EL (cell line): ENCODE results near the gene EDEM2.
"Not testable (repeated sequence)": the region's sequence is repeated elsewhere in the genome, so short reads cannot be mapped to it uniquely, and the experiment has no call there.

ENCODE experiments used
- DNase-seq: peaks from one replicate; pipeline ENCODE4 v3.0.0-alpha.2; 2016

The EDEM2 gene, protein sequence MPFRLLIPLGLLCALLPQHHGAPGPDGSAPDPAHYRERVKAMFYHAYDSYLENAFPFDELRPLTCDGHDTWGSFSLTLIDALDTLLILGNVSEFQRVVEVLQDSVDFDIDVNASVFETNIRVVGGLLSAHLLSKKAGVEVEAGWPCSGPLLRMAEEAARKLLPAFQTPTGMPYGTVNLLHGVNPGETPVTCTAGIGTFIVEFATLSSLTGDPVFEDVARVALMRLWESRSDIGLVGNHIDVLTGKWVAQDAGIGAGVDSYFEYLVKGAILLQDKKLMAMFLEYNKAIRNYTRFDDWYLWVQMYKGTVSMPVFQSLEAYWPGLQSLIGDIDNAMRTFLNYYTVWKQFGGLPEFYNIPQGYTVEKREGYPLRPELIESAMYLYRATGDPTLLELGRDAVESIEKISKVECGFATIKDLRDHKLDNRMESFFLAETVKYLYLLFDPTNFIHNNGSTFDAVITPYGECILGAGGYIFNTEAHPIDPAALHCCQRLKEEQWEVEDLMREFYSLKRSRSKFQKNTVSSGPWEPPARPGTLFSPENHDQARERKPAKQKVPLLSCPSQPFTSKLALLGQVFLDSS

GRCh38 chr20:35146920-35147574 is at the start of gene EDEM2:
EDEM2 (minus strand) TSS chr20:35147336; CDS start chr20:35147258, 78 bp downstream.
- peak; percentile 97 for DNase-seq

- no peak for DNase-seq
Measured at GRCh38 chr20:35196313-35196712, 49.2 kb upstream of the EDEM2 start.

DNA sequence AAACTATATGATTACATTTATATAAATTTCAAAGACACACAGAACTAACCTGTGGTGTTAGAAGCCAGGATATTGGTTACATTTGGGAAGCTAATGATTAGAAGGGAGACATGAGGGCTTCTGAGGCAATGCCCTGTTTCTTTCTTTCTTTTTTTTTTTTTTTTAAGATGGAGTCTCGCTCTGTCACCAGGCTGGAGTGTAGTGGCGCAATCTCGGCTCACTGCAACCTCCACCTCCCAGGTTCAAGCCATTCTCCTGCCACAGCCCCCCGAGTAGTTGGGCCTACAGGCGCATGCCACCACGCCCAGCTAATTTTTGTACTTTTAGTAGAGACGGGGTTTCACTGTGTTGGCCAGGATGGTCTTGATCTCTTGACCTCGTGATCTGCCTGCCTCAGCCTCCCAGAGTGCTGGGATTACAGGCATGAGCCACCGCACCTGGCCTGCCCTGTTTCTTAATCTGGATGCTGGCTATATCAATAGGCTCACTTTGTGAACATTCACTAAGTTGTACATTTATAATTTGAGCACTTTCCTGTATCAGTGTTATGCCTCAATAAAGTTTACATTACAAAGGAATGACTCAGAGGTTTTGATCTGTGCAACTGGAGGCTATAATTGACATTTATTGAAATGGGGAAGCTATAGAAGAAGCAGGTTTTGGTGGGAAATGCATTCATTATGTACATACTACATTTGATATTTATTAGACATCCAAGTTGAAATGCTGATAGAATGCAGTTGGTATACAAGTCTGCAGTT is 46.1 kb upstream of the EDEM2 start:
- not testable (repeated sequence) for DNase-seq

DNA sequence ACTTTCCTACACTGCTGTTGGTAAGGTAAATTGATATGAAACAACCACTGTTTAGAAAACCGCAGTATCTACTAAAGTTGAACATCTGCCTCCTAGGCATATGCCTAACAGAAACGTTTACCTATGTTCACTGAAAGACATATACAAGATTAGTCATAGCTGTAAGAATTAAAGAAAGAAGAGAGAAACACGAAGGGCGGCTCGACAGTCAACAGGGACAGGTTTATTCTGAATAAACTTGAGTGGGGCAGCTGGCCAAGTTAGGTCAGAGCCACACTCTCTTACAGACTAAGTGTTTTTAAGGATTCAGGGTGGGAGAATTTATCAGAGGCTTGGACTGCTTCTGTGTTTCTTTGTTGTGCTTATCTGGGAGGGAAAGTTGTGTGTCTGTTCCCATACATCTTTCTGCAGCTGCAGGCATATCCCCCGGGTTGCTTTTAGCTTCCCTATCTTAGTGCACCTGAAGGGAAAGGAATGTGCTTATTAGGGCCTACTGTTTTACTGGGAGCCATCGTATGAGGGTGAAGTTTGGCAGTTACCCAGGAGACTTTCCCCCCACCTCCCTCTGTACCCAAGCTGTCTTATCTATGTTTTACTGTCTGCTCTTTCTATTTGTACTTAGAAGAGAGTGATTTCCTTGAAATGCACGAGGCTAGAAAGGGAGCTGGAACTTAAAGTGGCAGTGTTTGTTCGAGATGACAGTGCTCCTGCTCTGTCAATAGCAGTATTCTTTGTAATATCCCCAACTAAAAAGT is 45.2 kb upstream of the EDEM2 start:
- no peak for DNase-seq

- no peak for DNase-seq
Measured at GRCh38 chr20:35191419-35192117, 44.4 kb upstream of the EDEM2 start.

GRCh38 chr20:35190556-35190955 is 43.4 kb upstream of the EDEM2 start:
- no peak for DNase-seq

DNA sequence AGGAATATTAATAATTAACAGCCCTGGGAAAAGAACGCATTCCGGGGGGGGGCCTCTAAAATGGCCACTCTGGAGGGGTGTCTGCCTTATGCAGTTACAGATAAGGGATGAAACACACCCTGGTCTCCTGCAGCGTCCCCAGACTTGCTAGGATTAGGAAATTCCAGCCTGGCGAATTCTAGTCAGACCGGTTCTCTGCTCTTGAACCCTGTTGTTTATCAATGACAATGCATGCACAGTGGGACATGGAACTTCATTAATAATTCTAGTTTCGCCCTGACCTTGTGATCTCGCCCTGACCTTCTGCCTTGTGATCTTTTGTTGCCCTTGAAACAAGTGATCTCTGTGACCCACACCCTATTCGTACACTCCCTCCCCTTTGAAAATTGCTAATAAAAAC is 42.1 kb upstream of the EDEM2 start:
- DNase-seq: not testable (repeated sequence)

GRCh38 chr20:35187584-35188190 is 40.6 kb upstream of the EDEM2 start:
- DNase-seq: no peak

DNA sequence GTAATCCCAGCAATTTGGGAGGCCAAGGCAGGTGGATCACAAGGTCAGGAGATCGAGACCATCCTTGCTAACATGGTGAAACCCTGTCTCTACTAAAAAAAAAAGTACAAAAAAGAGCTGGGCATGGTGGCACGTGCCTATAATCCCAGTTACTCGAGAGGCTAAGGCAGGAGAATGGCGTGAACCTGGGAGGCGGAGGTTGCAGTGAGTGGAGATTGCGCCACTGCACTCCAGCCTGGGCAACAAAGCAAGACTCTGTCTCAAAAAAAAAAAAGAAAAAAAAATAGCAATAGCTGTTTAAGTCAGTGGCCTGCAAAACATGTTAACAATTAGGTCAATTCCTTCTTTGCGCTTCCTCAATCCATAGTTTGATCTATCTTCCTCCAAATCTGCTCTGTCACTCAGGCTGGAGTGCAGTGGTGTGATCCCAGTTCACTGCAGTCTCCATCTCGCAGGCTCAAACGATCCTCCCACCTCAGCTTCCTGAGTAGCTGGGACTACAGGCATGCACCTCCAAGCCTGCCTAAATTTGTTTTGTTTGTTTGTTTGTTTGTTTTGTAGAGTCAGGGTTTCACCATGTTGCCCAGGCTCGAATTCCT is 39.7 kb upstream of the EDEM2 start:
- not testable (repeated sequence) for DNase-seq

- no peak for DNase-seq
Measured at GRCh38 chr20:35181731-35182130, 34.6 kb upstream of the EDEM2 start.

DNA sequence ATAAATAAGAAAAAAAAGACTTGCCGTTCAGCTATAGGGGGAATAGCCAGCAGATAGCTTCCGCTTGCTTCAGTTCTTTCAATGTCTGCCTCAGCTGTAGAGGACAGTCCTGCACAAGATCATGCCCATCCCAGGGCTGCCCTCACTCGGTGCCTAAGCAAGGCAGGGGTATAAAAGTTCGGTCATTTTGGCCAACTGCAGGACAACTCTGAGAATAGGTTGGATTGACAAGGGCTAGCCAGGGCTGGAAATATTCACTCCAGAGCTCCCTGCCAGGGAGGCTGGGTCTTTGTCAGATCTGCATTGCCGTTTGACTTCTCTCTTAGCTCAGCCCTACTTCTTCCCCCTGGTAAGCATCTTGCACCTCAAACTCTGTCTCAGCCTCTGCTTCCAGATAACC is 33.1 kb upstream of the EDEM2 start:
- no peak for DNase-seq

GRCh38 chr20:35179292-35180212 is 32.4 kb upstream of the EDEM2 start:
- no peak for DNase-seq

GRCh38 chr20:35176132-35176531 is 29.0 kb upstream of the EDEM2 start:
- no peak for DNase-seq

GRCh38 chr20:35174458-35175216 is 27.5 kb upstream of the EDEM2 start:
- DNase-seq: no peak

DNA sequence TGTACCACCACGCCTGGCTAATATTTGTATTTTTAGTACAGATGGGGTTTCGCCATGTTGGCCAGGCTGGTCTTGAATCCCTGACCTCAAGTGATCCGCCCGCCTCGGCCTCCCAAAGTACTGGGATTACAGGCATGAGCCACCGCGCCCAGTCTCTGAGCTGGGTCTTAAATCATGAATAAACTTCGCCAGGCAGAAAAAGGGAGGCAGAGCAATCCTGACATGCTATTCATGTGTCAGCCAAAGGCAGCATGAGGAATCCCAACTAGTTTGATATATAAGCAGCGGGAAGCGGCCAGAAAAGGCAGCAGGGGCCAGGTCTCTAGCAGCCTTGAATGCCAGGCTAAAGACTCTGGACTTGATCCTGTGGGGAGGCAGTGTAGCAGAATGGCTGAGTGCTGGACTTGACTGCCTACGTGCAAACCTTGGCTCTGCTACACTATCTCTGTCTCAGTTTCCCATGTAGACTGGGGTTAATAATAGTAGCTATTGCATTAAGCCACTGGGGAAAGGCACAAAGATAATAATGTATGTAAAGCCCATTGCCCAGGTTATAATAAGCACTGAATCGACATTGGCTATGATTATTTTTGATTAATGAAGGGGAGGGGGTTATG is 26.5 kb upstream of the EDEM2 start:
- no peak for DNase-seq

DNA sequence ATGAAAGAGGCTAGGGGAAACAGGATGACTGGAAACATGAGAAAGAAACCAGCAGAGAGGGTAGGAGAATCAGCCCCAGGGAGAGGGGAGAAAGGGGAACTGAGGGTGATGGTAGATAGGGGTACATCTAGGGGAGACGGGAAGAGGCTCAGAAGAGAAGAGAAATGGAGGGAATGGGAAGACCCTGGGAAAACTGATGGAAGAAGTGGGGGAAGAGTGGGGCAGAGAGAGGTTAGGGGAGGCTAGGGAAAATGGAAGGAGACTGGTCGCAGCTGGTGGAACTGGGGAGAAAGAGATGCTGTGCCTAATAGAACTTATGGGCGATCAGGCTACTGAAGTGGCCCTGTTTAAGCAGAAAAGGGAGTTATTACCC is 25.3 kb upstream of the EDEM2 start:
- DNase-seq: no peak

DNA sequence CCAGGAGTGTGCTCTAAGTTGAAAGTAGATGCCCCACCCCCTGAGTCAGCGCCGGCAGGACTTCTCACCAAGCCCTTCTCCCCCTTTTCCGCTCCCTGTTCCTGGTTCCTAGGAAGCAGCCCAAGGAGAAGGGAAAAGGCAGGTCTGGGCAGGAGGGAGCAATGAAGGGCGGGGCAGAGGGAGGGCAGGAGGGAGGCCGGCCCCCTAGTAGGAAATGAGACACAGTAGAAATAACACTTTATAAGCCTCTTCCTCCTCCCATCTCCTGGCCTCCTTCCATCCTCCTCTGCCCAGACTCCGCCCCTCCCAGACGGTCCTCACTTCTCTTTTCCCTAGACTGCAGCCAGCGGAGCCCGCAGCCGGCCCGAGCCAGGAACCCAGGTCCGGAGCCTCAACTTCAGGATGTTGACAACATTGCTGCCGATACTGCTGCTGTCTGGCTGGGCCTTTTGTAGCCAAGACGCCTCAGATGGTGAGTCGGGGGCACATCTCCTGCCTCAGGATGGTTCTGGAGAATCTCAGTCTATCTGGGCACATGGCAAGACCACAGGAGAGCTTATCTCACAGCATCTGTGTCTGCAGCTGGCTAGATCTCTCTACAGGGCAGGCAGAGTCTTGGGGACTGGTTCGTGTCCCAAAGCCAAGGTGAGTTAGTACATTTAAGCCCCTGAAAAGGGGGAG is 24.8 kb upstream of the EDEM2 start, which contains the start of gene PROCR:
Gene PROCR (plus strand): TSS at position 320 of the 681 bp plus-strand sequence. CDS start 83 bp downstream, at position 403.
- peak; percentile 98 for DNase-seq

- no peak for DNase-seq
Measured at GRCh38 chr20:35171438-35171752, 24.3 kb upstream of the EDEM2 start.
